HG03575 (cell line): ENCODE results near the gene IGFL3.
"Not testable (repeated sequence)": the region's sequence is repeated elsewhere in the genome, so short reads cannot be mapped to it uniquely, and the experiment has no call there.

Experiments used
- ATAC-seq: cut with Tn5 transposase; IDR thresholded peaks from one replicate; pipeline ENCODE4 v1.9.1; 2021; ENCODE audit not compliant: unreplicated experiment, insufficient number of reproducible peaks, low FRiP score; ENCODE audit errors: extremely low read depth

IGFL3 gene

GRCh38 chr19:46080561-46080960, 43.9 kb downstream of the IGFL3 start:
- ATAC-seq, result no peak

- ATAC-seq, result no peak
Observed at GRCh38 chr19:46079576-46079975, 44.9 kb downstream of the IGFL3 start.

GRCh38 chr19:46078573-46079332, 45.7 kb downstream of the IGFL3 start:
- not testable (repeated sequence) for ATAC-seq

- no peak for ATAC-seq
Observed at GRCh38 chr19:46077815-46078167, 46.7 kb downstream of the IGFL3 start.

- no peak for ATAC-seq
Observed at GRCh38 chr19:46076951-46077814, 47.3 kb downstream of the IGFL3 start.

- no peak for ATAC-seq
Observed at GRCh38 chr19:46076031-46076880, 48.2 kb downstream of the IGFL3 start.

- no peak for ATAC-seq
Observed at GRCh38 chr19:46073268-46073922, 51.1 kb downstream of the IGFL3 start.
